Hepatocyte (in vitro differentiated cells): Measurements from ENCODE around the gene RP2. TPM values are rescaled to one million over a fixed set of nuclear protein-coding genes. Genes with fewer than 3 reads are reported as not detected.

Experiments
- DNase-seq: peaks from one replicate; pipeline ENCODE4 v3.0.0-alpha.2; 2016; ENCODE audit warnings: low spot score
- H2AFZ ChIP-seq: fragments of 200-600 bp; sonication (generic); 2 replicates; pipeline ENCODE4 v1.6.0; 2016; ENCODE audit warnings: antibody characterized with exemption, mild to moderate bottlenecking
- H3K27ac ChIP-seq: fragments of 200-600 bp; sonication (generic); 2 replicates; pipeline ENCODE4 v1.5.1; 2016; ENCODE audit warnings: mild to moderate bottlenecking
- H3K27me3 ChIP-seq: fragments of 200-600 bp; sonication (generic); 2 replicates; pipeline ENCODE4 v1.6.1; 2016
- H3K36me3 ChIP-seq: fragments of 200-600 bp; sonication (generic); replicated peaks from 2 replicates; pipeline ENCODE4 v1.5.1; 2016; ENCODE audit warnings: low read depth; ENCODE audit not compliant: insufficient read depth
- H3K4me1 ChIP-seq: fragments of 200-600 bp; sonication (generic); 2 replicates; pipeline ENCODE4 v1.5.1; 2016; ENCODE audit warnings: mild to moderate bottlenecking, moderate library complexity; ENCODE audit not compliant: insufficient read depth
- H3K4me2 ChIP-seq: fragments of 200-600 bp; sonication (generic); 2 replicates; pipeline ENCODE4 v1.6.0; 2016
- H3K4me3 ChIP-seq: fragments of 200-600 bp; sonication (generic); 2 replicates; pipeline ENCODE4 v1.5.1; 2016; ENCODE audit warnings: mild to moderate bottlenecking
- H3K79me2 ChIP-seq: fragments of 200-600 bp; sonication (generic); 2 replicates; pipeline ENCODE4 v1.6.0; 2017; ENCODE audit warnings: mild to moderate bottlenecking
- H3K9me2 ChIP-seq: fragments of 200-600 bp; sonication (generic); replicated peaks from 2 replicates; pipeline ENCODE4 v1.6.0; 2017; ENCODE audit warnings: mild to moderate bottlenecking; ENCODE audit not compliant: insufficient read depth
- H3K9me3 ChIP-seq: fragments of 200-600 bp; sonication (generic); 2 replicates; pipeline ENCODE4 v1.5.1; 2016; ENCODE audit warnings: low read depth, mild to moderate bottlenecking
- H4K20me1 ChIP-seq: fragments of 200-600 bp; sonication (generic); 2 replicates; pipeline ENCODE4 v1.6.0; 2016; ENCODE audit warnings: mild to moderate bottlenecking; ENCODE audit not compliant: insufficient read depth, poor library complexity, severe bottlenecking
- EZH2 ChIP-seq: fragments of 200-600 bp; sonication (generic); IDR thresholded peaks from 2 replicates; pipeline ENCODE4 v1.6.1; 2016; ENCODE audit warnings: antibody characterized with exemption, mild to moderate bottlenecking, borderline replicate concordance
- EZH2phosphoT487 ChIP-seq: fragments of 200-600 bp; sonication (generic); IDR thresholded peaks from one replicate; pipeline ENCODE4 v1.6.1; 2018; ENCODE audit warnings: antibody characterized with exemption, mild to moderate bottlenecking, low read depth, moderate library complexity; ENCODE audit not compliant: unreplicated experiment, severe bottlenecking
- WGBS: methylation state at CpG from one replicate; pipeline ENCODE4 v1.1.6; 2016; ENCODE audit warnings: low lambda C conversion rate; ENCODE audit errors: missing lambda C conversion rate; 5-methylcytosine and 5-hydroxymethylcytosine counted together
- polyA plus RNA-seq: library from polyadenylated mRNA; unstranded; fragments of >200 nt; fragmentation: Nextera tagmentation; extraction: Ambion mirVana; gene quantifications from 2 replicates; pipeline ENCODE4 v1.2.1, GENCODE V29; 2016
- total RNA-seq: library from RNA; depleted of rRNA; stranded (reverse); fragments of >200 nt; gene quantifications from 2 replicates; pipeline ENCODE4 v1.2.3, GENCODE V29; 2014
- TF ChIP-seq, protein P1 (sequence below): fragments of 200-600 bp; sonication (generic); IDR thresholded peaks from 2 replicates; pipeline ENCODE4 v1.5.1; 2016; ENCODE audit warnings: antibody characterized with exemption, mild to moderate bottlenecking; ENCODE audit not compliant: poor library complexity

The RP2 gene
- total RNA-seq, result 23.2 and 24.4 TPM in 2 replicates
- polyA plus RNA-seq, result 9.3 and 9.5 TPM in 2 replicates

DNA sequence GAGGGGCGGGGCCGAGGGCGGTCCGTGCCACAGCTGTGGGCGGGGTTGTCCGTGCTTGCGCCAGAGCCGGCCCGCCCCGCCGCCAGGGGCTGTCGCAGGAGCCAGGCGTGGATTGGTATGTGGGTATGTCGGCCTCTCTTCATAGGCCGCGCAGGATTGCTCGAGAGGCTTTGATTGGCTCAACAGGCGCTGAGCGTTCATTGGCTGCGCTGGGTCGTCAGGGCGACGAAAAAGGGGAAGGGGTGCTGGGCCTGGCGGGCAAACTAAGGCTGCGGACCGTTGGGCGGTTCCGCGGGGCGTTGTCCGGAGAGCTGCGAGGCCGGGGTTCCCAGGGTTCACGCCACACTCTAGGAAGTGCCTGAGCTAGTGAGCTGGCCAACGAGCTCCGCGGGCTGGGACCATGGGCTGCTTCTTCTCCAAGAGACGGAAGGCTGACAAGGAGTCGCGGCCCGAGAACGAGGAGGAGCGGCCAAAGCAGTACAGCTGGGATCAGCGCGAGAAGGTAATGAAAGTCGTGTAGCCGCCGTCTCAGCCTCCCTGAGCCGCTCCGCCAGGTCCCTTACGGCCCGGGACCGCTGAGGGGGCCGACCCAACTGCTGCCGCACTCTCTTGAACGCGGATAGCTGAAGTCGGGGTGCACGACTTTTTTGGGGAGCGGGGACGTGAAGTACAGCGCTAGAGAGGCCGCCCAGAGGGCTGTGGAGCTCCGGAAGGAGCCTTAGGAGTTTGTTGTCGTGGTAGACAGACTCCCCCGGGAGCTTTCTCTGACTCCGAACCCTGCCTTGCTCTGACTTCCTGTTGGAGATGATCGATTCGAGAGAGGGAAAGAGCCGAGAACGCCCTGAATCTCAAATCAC, at the start of gene RP2:
RP2 (plus strand) TSS at position 343 of the 857 bp plus-strand sequence; CDS start at position 401, 58 bp downstream.
- Histone ChIP-seq H3K9me2 (no peaks in the 10 kb centered on the region), H3K27me3 (no peaks in the 10 kb centered on the region), H2AFZ (peak within 1 kb of the TSS; percentile 60), H3K4me2 (peak within 1 kb of the TSS; percentile 76), H3K27ac (peak within 1 kb of the TSS; percentile 90), H3K4me1 (no peaks in the 10 kb centered on the region), H3K36me3 (no peaks in the 10 kb centered on the region), H3K4me3 (peak within 1 kb of the TSS; percentile 70), H4K20me1 (no peaks in the 10 kb centered on the region), H3K9me3 (no peaks in the 10 kb centered on the region), H3K79me2 (peaks cover 35% of the 10 kb centered on the region)
- DNase-seq, result peak; percentile 93
- TF ChIP-seq EZH2 (no peak), EZH2phosphoT487 (no peak)
- TF ChIP-seq, protein P1, sequence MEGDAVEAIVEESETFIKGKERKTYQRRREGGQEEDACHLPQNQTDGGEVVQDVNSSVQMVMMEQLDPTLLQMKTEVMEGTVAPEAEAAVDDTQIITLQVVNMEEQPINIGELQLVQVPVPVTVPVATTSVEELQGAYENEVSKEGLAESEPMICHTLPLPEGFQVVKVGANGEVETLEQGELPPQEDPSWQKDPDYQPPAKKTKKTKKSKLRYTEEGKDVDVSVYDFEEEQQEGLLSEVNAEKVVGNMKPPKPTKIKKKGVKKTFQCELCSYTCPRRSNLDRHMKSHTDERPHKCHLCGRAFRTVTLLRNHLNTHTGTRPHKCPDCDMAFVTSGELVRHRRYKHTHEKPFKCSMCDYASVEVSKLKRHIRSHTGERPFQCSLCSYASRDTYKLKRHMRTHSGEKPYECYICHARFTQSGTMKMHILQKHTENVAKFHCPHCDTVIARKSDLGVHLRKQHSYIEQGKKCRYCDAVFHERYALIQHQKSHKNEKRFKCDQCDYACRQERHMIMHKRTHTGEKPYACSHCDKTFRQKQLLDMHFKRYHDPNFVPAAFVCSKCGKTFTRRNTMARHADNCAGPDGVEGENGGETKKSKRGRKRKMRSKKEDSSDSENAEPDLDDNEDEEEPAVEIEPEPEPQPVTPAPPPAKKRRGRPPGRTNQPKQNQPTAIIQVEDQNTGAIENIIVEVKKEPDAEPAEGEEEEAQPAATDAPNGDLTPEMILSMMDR, result no peak
- 43% methylated on average over 48 of the region's 71 CpGs for WGBS

DNA sequence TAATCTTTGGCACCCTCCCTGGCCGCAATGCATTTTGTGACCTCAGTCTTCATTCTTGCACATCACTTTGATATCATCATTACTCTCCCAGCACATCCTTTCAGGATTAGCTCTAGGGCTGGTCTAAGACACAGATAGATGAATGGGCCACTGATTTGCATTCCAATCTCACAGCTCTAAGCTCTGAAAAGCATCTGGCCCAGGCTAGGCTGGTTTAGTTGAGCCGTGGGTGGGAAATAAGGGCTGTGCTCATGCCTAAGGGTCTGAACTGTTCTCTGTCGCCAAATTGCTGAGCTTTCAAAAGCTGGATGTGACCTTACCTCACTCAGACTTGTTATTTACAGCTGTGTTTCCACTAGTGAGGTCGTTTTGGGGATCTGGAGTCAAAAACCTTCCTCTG, 47.9 kb upstream of the RP2 start:
- Histone ChIP-seq H2AFZ (no peak overlapping the region), H3K4me3 (no peak overlapping the region), H4K20me1 (no peaks in the 10 kb centered on the region), H3K36me3 (no peaks in the 10 kb centered on the region), H3K9me2 (no peaks in the 10 kb centered on the region), H3K79me2 (no peaks in the 10 kb centered on the region), H3K27ac (no peak overlapping the region), H3K9me3 (no peaks in the 10 kb centered on the region), H3K4me2 (no peak overlapping the region), H3K4me1 (no peaks in the 10 kb centered on the region), H3K27me3 (no peaks in the 10 kb centered on the region)
- 43% methylated on average over 4 of the region's 4 CpGs for WGBS
- DNase-seq, result no peak
- TF ChIP-seq, protein P1, result no peak
- TF ChIP-seq EZH2phosphoT487 (no peak), EZH2 (no peak)

DNA sequence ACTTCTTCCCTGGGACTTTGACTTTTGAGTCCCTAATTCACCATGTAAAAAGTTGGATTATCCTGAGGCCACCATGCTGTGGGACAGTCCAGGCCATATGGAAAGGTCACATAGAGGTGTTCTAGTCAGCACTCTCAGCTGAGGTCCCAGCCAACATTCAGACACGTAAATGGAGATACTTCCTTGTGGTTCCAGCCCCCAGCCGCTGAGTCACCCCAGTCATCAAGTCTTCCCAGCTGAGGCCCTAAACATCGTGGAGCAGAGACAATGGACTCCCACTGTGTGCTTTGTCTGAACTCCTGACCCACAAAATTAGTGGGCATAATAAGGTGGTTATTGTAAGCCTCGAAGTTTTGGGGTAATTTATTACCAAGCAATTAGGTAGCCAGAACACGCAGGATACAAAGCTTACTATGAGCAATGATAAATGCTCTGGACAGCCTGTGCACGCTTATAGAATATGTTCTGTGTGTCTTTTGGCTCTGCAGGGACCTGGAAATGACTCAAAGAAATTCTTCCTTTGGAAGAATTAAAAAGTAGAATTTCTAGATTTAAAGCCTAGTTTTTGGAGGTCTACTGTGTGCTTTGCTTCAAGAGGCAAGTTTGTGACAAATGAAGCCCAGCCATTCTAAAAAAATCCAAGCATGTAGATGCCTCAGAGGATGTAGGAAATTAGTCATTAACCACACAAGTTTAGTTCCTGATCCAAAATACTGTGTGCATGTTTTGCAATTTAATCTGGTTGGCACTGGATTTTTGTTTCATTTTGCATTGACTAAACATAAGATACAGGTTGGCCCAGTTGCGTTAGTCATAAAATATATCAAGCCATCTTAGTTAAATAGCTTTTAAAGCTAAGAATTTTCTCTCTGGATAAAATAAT, 44.7 kb upstream of the RP2 start:
- TF ChIP-seq, protein P1, result no peak
- no peak for TF ChIP-seq EZH2phosphoT487
- no peak for TF ChIP-seq EZH2
- Histone ChIP-seq H3K27me3 (no peaks in the 10 kb centered on the region), H3K4me3 (no peak overlapping the region), H3K27ac (peak overlapping the region; percentile 64), H3K9me3 (no peaks in the 10 kb centered on the region), H3K9me2 (no peaks in the 10 kb centered on the region), H4K20me1 (no peaks in the 10 kb centered on the region), H3K4me1 (no peaks in the 10 kb centered on the region), H3K36me3 (no peaks in the 10 kb centered on the region), H2AFZ (no peak overlapping the region), H3K79me2 (no peaks in the 10 kb centered on the region), H3K4me2 (no peak overlapping the region)
- peak; percentile 44 for DNase-seq
- WGBS, result 47% methylated on average over 7 of the region's 7 CpGs
